Activated CD4-positive, alpha-beta T cell treated with anti-CD3 and anti-CD28 coated beads, Interleukin-2, Interleukin-6, amounts not matched to agents 100 ng/mL and 50 ng/mL, durations not matched to agents 16 hours and 8 hours (primary cell): ENCODE measurements around the gene KRTAP2-1.
"Not testable (repeated sequence)": the region's sequence is repeated elsewhere in the genome, so short reads cannot be mapped to it uniquely, and the experiment has no call there.

Experiments
- DNase-seq: peaks from one replicate; pipeline ENCODE4 v3.0.0-alpha.2; 2020

KRTAP2-1 gene, protein sequence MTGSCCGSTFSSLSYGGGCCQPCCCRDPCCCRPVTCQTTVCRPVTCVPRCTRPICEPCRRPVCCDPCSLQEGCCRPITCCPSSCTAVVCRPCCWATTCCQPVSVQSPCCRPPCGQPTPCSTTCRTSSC

DNA sequence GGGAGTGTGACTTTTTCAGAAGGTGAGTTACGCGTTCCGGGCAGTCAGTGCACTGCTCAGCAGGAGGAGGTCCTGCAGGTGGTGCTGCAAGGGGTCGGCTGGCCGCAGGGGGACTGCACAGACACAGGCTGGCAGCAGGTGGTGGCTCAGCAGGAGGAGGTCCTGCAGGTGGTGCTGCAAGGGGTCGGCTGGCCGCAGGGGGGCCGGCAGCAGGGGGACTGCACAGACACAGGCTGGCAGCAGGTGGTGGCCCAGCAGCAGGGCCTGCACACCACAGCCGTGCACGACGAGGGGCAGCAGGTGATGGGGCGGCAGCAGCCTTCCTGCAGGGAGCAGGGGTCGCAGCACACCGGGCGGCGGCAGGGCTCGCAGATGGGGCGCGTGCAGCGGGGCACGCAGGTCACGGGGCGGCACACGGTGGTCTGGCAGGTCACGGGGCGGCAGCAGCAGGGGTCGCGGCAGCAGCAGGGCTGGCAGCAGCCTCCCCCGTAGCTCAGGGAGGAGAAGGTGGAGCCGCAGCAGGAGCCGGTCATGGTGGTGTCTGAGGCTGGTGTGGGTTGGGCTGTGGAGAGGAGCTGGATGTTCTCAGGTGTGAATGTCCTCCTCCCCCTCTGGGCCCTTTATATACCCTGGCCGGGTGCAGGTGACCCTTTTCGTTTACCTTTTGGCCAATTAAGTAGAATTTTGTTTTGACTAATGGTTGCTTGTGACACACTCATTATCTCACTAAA is at the start of gene KRTAP2-1:
KRTAP2-1 (minus strand) TSS at position 582 of the 731 bp plus-strand sequence; CDS start at position 533, 49 bp downstream.
- DNase-seq, result not testable (repeated sequence)

DNA sequence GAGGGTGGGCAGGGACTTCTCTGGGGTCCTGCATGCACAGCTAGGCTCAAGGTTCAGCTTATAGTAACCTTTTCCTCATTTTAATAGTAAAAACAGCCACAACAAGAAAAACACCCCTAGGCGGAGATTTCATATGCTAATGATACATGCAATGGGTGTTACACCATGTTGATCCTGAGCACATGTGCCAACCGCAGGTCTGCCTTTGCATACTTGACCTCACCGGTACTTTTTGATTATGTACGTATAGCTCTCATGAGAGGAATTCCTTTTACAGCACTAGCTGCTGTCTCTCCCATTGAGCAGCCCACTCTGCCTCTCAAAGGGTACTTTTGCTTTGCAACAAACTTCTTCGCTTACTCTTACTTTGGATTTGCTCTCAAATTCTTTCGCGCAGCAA is 48.9 kb upstream of the KRTAP2-1 start:
- DNase-seq, result no peak

DNA sequence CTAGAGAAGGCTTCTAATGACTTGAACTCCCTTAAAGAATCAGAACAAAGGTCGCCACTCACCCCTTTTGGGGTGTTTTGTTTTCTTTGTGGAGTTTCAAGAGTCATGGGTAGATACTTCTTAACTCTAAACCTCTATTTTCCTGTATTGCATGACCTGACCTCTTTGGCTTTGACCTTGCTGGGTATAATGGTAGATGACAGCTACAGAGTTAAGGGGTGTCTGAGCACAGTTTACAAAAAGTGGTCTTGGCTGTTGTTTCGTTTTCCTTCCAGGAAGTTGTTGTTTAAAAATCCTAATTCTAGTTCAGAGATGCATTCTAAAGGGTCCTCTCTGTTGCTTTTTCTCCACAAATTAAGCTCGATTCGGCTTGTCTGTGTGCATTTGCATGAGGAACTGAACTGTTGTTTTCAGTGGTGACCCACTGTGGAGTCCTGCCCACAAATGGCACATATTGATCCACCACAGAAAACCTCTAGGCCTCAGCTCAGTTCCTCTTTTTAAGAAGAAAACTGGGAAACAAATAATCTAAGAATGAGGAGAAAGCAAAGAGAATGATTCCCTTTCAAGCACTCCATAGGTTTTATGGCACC is 41.7 kb upstream of the KRTAP2-1 start:
- not testable (repeated sequence) for DNase-seq

DNA sequence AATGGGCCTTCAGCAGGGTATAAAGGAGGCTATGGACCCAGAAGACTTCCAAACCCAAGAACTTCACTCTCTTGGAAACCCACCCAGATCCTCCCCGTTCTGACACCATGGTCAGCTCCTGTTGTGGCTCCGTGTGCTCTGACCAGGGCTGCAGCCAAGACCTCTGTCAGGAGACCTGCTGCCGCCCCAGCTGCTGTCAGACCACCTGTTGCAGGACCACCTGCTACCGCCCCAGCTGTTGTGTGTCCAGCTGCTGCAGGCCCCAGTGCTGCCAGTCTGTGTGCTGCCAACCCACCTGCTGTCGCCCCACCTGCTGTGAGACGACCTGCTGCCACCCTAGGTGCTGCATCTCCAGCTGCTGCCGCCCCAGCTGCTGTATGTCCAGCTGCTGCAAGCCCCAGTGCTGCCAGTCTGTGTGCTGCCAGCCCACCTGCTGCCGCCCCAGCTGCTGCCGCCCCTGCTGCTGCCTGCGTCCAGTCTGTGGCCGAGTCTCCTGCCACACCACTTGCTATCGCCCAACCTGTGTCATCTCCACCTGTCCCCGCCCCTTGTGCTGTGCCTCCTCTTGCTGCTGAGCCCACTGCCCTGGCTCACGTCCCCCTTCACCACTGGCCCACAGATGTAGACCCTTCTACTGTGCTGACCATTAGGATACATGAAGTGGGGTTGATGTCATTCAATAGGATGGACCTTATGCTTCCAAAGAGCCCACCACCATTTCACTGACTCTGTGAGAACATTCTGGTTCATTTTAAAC is 37.2 kb upstream of the KRTAP2-1 start, which contains the start of gene KRTAP4-7:
KRTAP4-7 (plus strand) TSS at position 51 of the 757 bp plus-strand sequence; CDS start at position 108, 57 bp downstream.
- DNase-seq, result not testable (repeated sequence)

DNA sequence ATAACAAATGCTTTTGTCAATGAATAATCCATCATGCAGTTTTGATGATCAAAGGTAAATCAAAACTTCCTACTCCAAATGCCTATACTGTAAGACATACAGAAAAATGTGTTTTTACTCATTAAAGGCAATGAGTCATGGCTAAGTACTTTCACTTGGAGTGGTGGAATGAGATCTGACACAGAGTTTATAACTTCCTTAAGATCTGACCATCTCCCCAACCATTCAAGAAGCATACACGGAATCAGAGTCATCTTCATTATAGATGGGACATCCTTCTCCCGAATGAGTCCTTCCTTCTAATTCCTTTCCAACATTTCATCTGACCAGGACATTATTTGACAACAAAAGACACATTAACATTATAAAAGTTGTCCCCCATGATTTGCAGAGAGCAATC is 36.3 kb upstream of the KRTAP2-1 start:
- DNase-seq, result not testable (repeated sequence)

DNA sequence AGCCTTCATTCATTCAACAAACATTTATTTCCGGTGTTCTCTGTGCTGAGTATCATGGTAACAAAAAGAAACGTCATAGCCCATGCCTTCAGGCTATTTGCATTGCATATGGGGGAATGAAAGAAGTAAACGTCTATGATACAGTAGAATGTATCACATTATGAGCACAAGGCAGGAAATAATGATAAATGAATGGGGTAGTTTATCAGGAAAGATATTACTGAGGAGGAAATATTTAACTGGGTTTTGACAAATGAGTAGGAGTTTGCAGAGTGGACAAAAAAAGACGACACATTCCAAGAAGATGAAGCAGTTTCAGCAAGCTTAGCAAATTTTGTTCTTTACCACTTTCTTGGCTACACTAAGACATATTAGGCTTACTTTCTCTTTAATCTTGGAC is 35.5 kb upstream of the KRTAP2-1 start:
- no peak for DNase-seq

DNA sequence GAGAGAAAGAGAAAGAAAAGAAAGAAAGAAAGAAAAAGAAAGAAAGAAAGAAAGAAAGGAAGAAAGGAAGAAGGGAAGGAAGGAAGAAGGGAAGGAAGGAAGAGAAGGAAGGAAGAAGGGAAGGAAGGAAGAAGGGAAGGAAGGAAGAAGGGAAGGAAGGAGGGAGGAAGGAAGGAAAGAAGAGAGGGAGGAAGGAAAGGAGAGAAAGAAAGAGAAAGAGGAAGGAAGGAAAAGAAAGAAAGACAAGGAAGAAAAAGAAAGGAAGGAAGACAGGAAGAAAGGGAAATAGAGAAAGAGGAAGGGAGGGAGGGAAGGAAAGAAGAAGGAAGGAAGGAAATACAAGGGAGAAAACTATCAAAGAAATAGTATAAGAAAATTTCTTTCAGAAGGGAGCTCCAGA is 29.7 kb upstream of the KRTAP2-1 start:
- DNase-seq, result no peak

DNA sequence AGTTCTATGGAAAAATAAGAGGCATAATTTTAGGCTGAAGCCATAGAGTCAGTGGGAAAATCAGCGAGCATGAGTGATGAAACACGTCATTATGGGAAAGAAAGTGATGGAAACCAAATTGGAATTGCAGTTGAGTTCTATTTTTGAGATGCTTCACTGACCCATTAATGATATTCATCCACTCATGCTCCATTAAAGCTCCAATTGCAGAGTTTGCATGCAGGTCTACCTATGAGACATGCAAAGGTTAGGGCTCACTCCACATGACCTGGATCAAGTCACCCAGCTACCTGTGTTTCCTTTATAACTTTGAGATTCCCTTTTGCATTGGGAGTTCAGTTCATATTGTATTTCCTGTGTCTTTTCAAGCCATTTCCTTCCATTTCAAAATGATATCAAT is 26.6 kb upstream of the KRTAP2-1 start:
- DNase-seq, result no peak

DNA sequence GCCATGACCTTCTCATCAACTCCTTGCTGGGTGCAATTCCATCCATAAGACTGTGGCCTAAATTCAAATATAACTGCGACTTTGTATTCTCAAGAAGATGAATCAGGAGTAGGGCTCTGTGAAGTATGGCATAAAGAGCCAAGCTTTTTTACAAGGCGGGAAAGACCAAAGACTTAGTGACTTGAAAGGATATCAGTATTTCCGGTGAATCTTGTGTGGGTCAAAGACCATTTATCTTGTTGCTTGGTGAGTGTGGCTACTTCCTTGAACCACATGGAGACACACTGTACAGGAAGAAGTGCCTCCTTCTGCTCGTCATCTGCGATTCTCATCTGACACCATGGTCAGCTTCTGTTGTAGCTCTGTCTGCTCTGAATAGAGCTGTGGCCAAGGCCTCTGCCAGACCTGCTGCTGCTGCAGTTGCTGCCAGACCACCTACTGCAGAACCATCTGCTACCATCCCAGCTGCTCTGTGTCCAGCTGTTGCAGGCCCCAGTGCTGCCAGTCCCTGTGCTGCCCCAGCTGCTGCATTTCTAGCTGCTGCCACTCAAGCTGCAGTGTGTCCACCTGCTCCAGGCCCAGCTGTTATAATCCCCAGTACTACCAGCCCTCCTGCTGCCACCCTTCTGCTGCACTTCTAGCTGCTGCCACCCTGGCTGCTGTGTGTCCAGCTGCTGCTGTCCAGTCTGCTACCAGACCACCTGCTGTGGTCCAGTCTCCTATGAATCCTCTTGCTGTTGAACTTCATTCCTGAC is 24.7 kb upstream of the KRTAP2-1 start:
- no peak for DNase-seq

DNA sequence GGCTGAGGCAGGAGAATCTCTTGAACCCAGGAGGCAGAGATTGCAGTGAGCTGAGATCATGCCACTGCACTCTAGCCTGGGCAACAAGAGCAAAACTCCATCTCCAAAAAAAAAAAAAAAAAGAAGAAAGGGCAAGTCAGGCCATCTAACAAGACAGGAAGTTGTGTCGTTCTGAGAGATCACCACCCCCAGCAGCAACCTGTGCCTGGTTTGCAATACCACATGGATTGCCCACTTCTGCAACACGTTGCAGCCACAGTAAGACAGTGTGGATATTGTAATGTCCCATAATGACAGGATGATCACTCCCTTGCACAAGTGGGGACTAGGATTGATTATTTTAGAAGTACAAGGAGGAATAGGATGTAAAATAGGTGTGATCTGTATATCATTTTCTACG is 21.9 kb upstream of the KRTAP2-1 start:
- DNase-seq, result no peak

DNA sequence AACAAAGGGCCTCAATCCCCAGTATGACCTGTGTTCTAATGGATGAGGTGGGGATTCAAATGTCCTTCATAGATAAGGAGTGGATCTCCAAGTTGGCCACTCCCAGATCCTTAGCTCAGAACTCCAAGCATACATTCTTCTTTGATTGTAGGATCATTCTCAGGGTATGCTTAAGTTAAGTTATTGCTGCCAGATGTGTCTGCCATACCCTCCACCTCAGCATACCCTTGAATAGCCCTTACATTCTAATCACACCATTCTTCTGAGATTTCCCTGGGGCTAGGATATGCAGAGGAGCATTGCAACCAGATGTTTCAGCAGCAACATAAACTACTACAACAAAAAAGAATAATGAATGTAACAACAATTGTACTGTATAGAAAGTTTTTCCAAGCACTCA is 20.2 kb upstream of the KRTAP2-1 start:
- no peak for DNase-seq

DNA sequence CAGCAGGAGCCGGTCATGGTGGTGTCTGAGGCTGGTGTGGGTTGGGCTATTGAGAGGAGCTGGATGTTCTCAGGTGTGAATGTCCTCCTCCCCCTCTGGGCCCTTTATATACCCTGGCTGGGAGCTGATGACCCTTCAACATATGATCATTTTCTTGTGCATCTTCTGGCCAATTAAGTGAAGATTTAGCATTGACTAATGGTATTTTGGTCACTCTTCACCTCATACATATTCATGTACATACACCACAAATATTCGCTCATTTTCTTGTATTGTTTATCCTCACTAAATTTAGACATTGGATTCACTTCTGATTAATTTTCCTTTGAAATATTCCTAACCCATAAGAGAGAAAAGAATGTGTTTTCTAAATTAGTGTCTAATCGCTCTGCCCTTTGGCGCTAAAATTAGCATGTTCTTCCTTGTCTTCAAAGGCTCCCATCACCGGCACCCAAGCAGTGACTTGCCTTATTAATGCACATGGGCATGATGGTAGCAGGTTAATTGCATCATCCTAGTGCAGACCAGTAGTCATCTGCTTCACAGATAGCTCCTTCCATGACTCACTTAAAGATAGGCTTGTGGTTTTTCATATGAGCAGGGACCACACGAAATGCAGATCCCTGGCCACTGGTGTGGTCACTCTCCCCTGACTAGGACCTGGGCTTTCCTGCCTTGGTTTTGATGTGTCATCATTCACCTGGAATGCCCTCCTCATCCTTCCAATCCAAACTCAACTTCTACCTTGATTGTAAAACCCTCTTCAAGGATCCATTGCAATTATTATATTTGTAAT is 18.9 kb upstream of the KRTAP2-1 start, which contains the start of gene KRTAP2-4:
KRTAP2-4 (minus strand) TSS at position 51 of the 796 bp plus-strand sequence; CDS start at position 17, 34 bp downstream.
- peak; percentile 6 for DNase-seq

DNA sequence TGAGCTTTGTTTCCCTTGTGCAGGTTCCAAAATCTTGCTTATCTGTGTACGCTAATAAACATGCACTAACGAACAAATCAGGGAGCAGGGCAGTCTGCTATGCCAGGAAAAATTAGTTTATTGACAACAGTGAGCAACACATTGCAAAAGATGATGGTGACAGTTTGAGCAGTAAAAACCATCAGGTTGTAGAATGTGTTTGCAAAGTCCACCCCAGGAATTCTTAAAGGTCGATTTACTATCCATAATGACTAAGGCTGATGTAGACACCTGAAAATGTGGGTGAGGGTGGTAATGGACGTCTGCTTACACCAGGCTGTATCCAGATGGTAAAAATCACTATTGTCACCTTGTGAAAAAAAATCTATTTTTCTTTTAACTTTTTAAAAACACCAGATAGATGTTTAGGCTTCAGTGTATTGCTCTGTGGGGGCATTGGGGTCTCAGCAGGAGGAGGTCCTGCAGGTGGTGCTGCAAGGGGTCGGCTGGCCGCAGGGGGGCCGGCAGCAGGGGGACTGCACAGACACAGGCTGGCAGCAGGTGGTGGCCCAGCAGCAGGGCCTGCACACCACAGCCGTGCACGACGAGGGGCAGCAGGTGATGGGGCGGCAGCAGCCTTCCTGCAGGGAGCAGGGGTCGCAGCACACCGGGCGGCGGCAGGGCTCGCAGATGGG is 18.0 kb upstream of the KRTAP2-1 start:
- not testable (repeated sequence) for DNase-seq

DNA sequence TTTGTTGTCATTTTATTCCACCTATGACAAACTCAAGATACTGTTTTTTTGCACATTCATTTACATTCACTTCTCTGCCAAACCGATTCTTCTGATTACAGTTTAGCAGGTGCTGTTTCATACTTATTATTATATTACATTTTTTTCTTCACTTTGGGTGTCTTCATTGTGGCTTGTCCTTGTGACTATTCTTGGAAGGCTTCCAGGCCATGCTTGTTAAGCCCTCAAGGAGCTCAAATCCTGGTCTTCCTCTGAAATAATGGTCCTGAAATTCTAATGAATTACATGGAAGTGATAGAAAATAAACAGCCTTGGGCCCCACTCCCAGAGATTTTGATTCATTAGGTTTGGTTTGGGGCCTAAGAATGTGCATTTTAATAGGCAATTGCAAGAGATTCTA is 17.2 kb upstream of the KRTAP2-1 start:
- DNase-seq, result no peak

DNA sequence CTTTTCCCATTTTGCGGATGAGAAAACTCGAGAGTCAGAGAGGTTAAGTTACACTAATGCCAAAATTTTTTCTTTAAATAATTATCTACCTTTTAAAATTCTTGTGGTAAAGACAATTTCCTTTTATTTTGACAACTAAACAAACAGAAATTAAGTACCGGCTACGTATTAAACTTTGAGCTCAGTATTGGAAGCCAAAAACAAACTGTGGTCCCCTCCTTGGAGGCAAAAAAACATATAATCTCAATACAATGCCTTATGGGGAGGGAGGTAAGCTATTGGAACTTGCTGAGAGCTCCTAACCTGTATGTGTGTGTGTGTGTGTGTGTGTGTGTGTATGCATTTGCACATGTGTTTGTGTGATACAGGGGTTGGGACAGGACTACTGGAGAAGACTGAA is 16.3 kb upstream of the KRTAP2-1 start:
- DNase-seq, result no peak

DNA sequence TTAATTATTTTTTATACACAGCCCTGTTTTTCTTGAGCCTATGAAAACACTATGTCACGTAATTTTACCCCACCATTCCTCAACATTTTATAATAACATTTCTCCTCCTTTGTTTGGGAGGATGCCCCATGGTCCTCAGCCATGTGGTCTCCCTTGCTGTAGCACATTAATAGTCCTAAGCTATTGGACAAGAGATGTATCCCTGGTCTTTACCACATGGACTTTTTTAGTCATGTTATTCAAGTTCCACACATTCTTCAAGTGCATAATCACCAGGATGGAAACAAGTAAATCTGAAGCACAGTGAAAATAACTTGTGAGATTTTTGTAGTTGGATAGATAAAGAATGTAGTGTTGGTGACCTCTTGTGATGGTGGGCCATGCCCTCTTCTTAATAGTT is 14.8 kb upstream of the KRTAP2-1 start:
- no peak for DNase-seq

DNA sequence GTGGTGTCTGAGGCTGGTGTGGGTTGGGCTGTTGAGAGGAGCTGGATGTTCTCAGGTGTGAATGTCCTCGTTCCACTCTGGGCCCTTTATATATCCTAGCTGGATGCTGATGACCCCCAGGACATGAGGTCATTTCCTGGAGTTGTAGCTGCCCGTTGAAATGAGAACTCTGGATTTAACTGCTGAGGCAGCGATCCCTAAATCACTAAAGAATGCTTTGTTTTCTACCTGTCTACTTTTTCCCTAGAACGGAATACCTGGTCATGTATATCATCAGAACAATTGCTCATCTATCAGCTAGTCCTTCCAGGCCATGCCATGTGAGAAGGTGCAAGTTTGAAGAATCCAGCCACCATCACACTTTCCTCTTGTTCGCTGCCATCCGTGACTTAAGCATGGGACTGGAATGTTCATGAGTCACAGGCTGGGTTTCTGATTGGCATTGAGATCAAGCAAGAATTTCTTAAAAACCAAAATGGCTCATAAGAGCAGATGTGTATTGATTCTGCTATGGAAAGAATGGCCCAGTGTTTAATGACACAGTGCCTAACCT is 13.0 kb upstream of the KRTAP2-1 start, which contains the start of gene KRTAP2-3:
KRTAP2-3 (minus strand) TSS at position 63 of the 553 bp plus-strand sequence. CDS start 64 bp downstream, outside the sequence.
- DNase-seq, result no peak

DNA sequence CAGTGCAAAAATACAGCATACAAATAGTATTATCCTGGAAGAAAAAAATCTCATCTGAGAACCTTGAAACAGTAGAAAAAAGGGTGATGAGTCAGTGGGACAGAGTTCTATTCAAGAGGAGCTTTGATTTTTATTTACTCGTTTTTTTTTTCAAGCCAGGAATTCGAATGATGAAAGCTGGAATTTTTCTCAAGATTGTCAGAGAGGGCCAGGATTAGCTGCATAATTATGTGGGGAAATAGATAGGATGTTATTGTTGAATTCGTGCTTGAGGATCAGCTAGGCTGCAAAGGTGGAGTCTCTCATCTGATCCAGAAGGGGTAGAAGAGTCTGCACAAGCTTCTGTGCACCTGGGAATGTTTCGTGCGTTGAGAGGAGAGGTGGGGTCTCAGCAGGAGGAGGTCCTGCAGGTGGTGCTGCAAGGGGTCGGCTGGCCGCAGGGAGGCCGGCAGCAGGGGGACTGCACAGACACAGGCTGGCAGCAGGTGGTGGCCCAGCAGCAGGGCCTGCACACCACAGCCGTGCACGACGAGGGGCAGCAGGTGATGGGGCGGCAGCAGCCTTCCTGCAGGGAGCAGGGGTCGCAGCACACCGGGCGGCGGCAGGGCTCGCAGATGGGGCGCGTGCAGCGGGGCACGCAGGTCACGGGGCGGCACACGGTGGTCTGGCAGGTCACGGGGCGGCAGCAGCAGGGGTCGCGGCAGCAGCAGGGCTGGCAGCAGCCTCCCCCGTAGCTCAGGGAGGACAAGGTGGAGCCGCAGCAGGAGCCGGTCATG is 12.3 kb upstream of the KRTAP2-1 start:
- DNase-seq, result not testable (repeated sequence)

DNA sequence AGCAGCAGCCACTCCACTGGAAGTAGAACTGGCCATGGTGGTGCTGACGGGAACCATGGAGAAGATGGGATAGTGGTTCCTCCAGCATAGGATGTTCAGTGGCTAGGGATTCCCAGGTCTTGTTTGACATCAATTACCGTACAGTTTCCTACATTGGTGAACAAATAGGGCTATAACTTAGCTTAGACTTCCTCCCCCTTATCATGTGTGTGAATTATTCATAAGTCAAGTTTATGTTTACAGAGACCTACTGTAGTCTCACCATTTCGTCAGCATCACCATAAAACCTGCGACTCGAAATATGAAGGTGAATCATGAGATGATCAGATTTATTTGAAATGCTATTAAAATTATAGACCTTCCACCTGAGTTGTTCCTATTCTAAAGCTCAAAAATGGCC is 11.6 kb upstream of the KRTAP2-1 start:
- no peak for DNase-seq

DNA sequence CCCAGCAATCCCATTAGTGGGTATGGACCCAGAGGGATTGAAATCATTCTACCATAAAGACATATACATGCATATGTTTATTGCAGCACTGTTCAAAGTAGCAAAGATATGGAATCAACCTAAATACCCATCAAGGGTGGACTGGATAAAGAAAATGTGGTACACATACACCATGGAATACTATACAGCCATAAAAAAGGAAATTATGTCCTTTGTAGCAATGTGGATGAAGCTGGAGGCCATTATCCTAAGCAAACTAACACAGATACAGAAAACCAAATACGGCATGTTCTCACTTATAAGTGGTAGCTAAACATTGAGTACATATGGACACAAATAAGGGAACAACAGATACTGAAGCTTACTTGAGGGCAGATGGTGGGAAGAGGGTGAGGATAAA is 10.4 kb upstream of the KRTAP2-1 start:
- no peak for DNase-seq
